Eye (tissue), 1 donor: Measurements from ENCODE around the gene ZNF330.

Experiments
- DNase-seq: peaks from one replicate; pipeline ENCODE4 v3.0.0-alpha.2; 2015

ZNF330 gene

GRCh38 chr4:141238186-141238585 is 17.5 kb downstream of the ZNF330 start:
- no peak for DNase-seq

GRCh38 chr4:141240259-141240658 is 19.6 kb downstream of the ZNF330 start:
- DNase-seq, result no peak

GRCh38 chr4:141240671-141241070 is 20.0 kb downstream of the ZNF330 start:
- no peak for DNase-seq

GRCh38 chr4:141241986-141242385 is 21.3 kb downstream of the ZNF330 start:
- DNase-seq, result no peak

- no peak for DNase-seq
Observed at GRCh38 chr4:141244419-141244818, 23.7 kb downstream of the ZNF330 start.

- DNase-seq, result no peak
Observed at GRCh38 chr4:141246243-141246642, 25.5 kb downstream of the ZNF330 start.

GRCh38 chr4:141246683-141247429 is 26.2 kb downstream of the ZNF330 start:
- DNase-seq, result no peak

- no peak for DNase-seq
Observed at GRCh38 chr4:141247430-141247780, 26.7 kb downstream of the ZNF330 start.

GRCh38 chr4:141248029-141248428 is 27.3 kb downstream of the ZNF330 start:
- DNase-seq, result no peak

- no peak for DNase-seq
Observed at GRCh38 chr4:141248486-141248885, 27.8 kb downstream of the ZNF330 start.

- DNase-seq, result no peak
Observed at GRCh38 chr4:141254326-141254725, 33.6 kb downstream of the ZNF330 start.

- DNase-seq, result no peak
Observed at GRCh38 chr4:141255016-141255415, 34.3 kb downstream of the ZNF330 start.

GRCh38 chr4:141258558-141258957 is 37.9 kb downstream of the ZNF330 start:
- no peak for DNase-seq

- DNase-seq, result peak; percentile 3
Observed at GRCh38 chr4:141275834-141276233, 55.1 kb downstream of the ZNF330 start.

GRCh38 chr4:141283152-141283551 is 62.5 kb downstream of the ZNF330 start:
- DNase-seq, result no peak

GRCh38 chr4:141283563-141283962 is 62.9 kb downstream of the ZNF330 start:
- DNase-seq, result no peak
